Urinary bladder (tissue), 4 donors: ENCODE data around the gene STOX1. TPM values are rescaled to one million over a fixed set of nuclear protein-coding genes. Genes with fewer than 3 reads are reported as not detected.
"Not testable (repeated sequence)": the region's sequence is repeated elsewhere in the genome, so short reads cannot be mapped to it uniquely, and the experiment has no call there.

ENCODE experiments used
- DNase-seq: peaks from one replicate; pipeline ENCODE4 v3.0.0-alpha.2; 2015; ENCODE audit errors: extremely low spot score
- H3K27ac ChIP-seq: one replicate; pipeline ENCODE4 v1.5.1; 2013; ENCODE audit warnings: low read depth, mild to moderate bottlenecking, moderate library complexity
- H3K36me3 ChIP-seq: one replicate; pipeline ENCODE4 v1.6.1; 2013; ENCODE audit warnings: mild to moderate bottlenecking, moderate library complexity; ENCODE audit not compliant: insufficient read depth
- H3K4me1 ChIP-seq: one replicate; pipeline ENCODE4 v1.6.1; 2013; ENCODE audit warnings: mild to moderate bottlenecking, moderate library complexity; ENCODE audit not compliant: insufficient read depth
- H3K4me3 ChIP-seq: one replicate; pipeline ENCODE4 v1.5.1; 2013; ENCODE audit warnings: low read depth, low read length
- WGBS: extraction: QIAGEN DNeasy Blood & Tissue Kit; methylation state at CpG from one replicate; pipeline ENCODE4 v1.1.7; 2013; 5-methylcytosine and 5-hydroxymethylcytosine counted together
- polyA plus RNA-seq: library from polyadenylated mRNA; stranded (reverse); fragments of 200-250 nt; gene quantifications from one replicate; pipeline ENCODE4 v1.2.3, GENCODE V29; 2013
- total RNA-seq: library from RNA; depleted of rRNA; stranded (reverse); fragments of >200 nt; gene quantifications from one replicate; pipeline ENCODE4 v1.2.3, GENCODE V29; 2014
- donor health status: healthy with polysubstance abuse.
- donor health status: healthy.

Gene STOX1
- total and polyA plus RNA-seq, 2 donors: 2.7 to 4.7 TPM

- Histone ChIP-seq H3K27ac (no peak overlapping the region), H3K4me1 (no peaks in the 10 kb centered on the region), H3K4me3 (no peak overlapping the region), H3K36me3 (no peaks in the 10 kb centered on the region)
- no peak for DNase-seq
- 72% methylated on average over 4 of the region's 4 CpGs for WGBS
Observed at GRCh38 chr10:68848806-68849205, 21.5 kb downstream of the STOX1 start.

GRCh38 chr10:68856352-68856751 lies 29.0 kb downstream of the STOX1 start:
- H3K27ac ChIP-seq: no peak overlapping the region
- 66% methylated on average over 6 of the region's 6 CpGs for WGBS
- no peaks in the 10 kb centered on the region for H3K4me1 ChIP-seq
- no peaks in the 10 kb centered on the region for H3K36me3 ChIP-seq
- DNase-seq: no peak
- no peak overlapping the region for H3K4me3 ChIP-seq

- H3K27ac ChIP-seq: no peak overlapping the region
- H3K4me3 ChIP-seq: no peak overlapping the region
- 38% methylated on average over 2 of the region's 2 CpGs for WGBS
- DNase-seq: no peak
- H3K36me3 ChIP-seq: no peaks in the 10 kb centered on the region
- H3K4me1 ChIP-seq: no peaks in the 10 kb centered on the region
Observed at GRCh38 chr10:68857005-68857404, 29.7 kb downstream of the STOX1 start.

- no peaks in the 10 kb centered on the region for H3K36me3 ChIP-seq
- no peak overlapping the region for H3K27ac ChIP-seq
- H3K4me3 ChIP-seq: no peak overlapping the region
- no peaks in the 10 kb centered on the region for H3K4me1 ChIP-seq
- WGBS: 94% methylated on average over 5 of the region's 5 CpGs
- no peak for DNase-seq
Observed at GRCh38 chr10:68861253-68861652, 33.9 kb downstream of the STOX1 start.

- Histone ChIP-seq H3K4me1 (no peaks in the 10 kb centered on the region), H3K36me3 (no peaks in the 10 kb centered on the region), H3K4me3 (no peak overlapping the region), H3K27ac (no peak overlapping the region)
- DNase-seq: no peak
- 97% methylated on average over 1 of the region's 1 CpG for WGBS
Observed at GRCh38 chr10:68864611-68865010, 37.3 kb downstream of the STOX1 start.

- H3K27ac ChIP-seq, H3K36me3 ChIP-seq, DNase-seq, H3K4me1 ChIP-seq, H3K4me3 ChIP-seq: not testable (repeated sequence)
- WGBS: 93% methylated on average over 8 of the region's 8 CpGs
Observed at GRCh38 chr10:68868173-68868572, 40.8 kb downstream of the STOX1 start.

- no peaks in the 10 kb centered on the region for H3K4me1 ChIP-seq
- no peaks in the 10 kb centered on the region for H3K36me3 ChIP-seq
- DNase-seq: no peak
- WGBS: 91% methylated on average over 2 of the region's 2 CpGs
- H3K27ac ChIP-seq: no peak overlapping the region
- no peak overlapping the region for H3K4me3 ChIP-seq
Observed at GRCh38 chr10:68869623-68870022, 42.3 kb downstream of the STOX1 start.

- H3K4me3 ChIP-seq: no peak overlapping the region
- WGBS: 93% methylated on average over 2 of the region's 2 CpGs
- H3K36me3 ChIP-seq: no peaks in the 10 kb centered on the region
- no peaks in the 10 kb centered on the region for H3K4me1 ChIP-seq
- DNase-seq: no peak
- no peak overlapping the region for H3K27ac ChIP-seq
Observed at GRCh38 chr10:68870061-68870460, 42.7 kb downstream of the STOX1 start.

- Histone ChIP-seq H3K4me3 (no peak overlapping the region), H3K4me1 (no peaks in the 10 kb centered on the region), H3K27ac (no peak overlapping the region), H3K36me3 (no peaks in the 10 kb centered on the region)
- DNase-seq: no peak
- WGBS: 56% methylated on average over 3 of the region's 3 CpGs
Observed at GRCh38 chr10:68870545-68871104, 43.3 kb downstream of the STOX1 start.

- Histone ChIP-seq H3K27ac (no peak overlapping the region), H3K4me1 (no peaks in the 10 kb centered on the region), H3K4me3 (no peak overlapping the region), H3K36me3 (no peaks in the 10 kb centered on the region)
- 42% methylated on average over 6 of the region's 6 CpGs for WGBS
- DNase-seq: no peak
Observed at GRCh38 chr10:68871105-68871711, 43.9 kb downstream of the STOX1 start.

GRCh38 chr10:68871731-68872342 lies 44.5 kb downstream of the STOX1 start:
- Histone ChIP-seq H3K4me1 (no peaks in the 10 kb centered on the region), H3K4me3 (no peak overlapping the region), H3K36me3 (no peaks in the 10 kb centered on the region), H3K27ac (peak overlapping the region; percentile 18)
- peak; percentile 88 for DNase-seq
- 21% methylated on average over 5 of the region's 5 CpGs for WGBS

GRCh38 chr10:68876246-68877138 lies 49.2 kb downstream of the STOX1 start:
- no peak overlapping the region for H3K4me3 ChIP-seq
- no peaks in the 10 kb centered on the region for H3K36me3 ChIP-seq
- H3K4me1 ChIP-seq: no peaks in the 10 kb centered on the region
- 59% methylated on average over 15 of the region's 15 CpGs for WGBS
- peak; percentile 14 for DNase-seq
- no peak overlapping the region for H3K27ac ChIP-seq

GRCh38 chr10:68877482-68878110 lies 50.3 kb downstream of the STOX1 start:
- Histone ChIP-seq H3K4me3 (no peak overlapping the region), H3K4me1 (no peaks in the 10 kb centered on the region), H3K27ac (no peak overlapping the region), H3K36me3 (no peaks in the 10 kb centered on the region)
- no peak for DNase-seq
- WGBS: 96% methylated on average over 1 of the region's 1 CpG
